Activated CD4-positive, alpha-beta T cell treated with anti-CD3 and anti-CD28 coated beads, Interleukin-2, amount 10 ng/mL, durations not matched to agents 24 days and 14 days (primary cell): ENCODE results near the gene COG2. TPM values are rescaled to one million over a fixed set of nuclear protein-coding genes. Genes with fewer than 3 reads are reported as not detected.

Experiments used
- total RNA-seq: library from RNA; stranded (reverse); gene quantifications from 2 replicates; pipeline ENCODE4 v1.2.3, GENCODE V29; 2022

COG2 gene
- total RNA-seq, 1 donor from 2014 or later = 47.4 TPM

Other genes with a start within 250 kb of the COG2 start
- gene PGBD5, start 216.1 kb upstream of the COG2 start, total RNA-seq = 0.09 TPM in 1 of 2 replicates, not detected in the other
- not detected in 2 replicates for gene AGT, start 71.6 kb downstream of the COG2 start, total RNA-seq
- not detected in 2 replicates for gene CAPN9, start 104.9 kb downstream of the COG2 start, total RNA-seq
- gene C1orf198, start 226.0 kb downstream of the COG2 start, total RNA-seq = 12.4 and 13.7 TPM in 2 replicates